ENCODE results near the gene AKR1E2. TPM values are rescaled to one million over a fixed set of nuclear protein-coding genes. Genes with fewer than 3 reads are reported as not detected.

Gene AKR1E2
- total and polyA plus RNA-seq, 4 donors, result 0.46 to 9.4 (median 2.6) TPM

DNA sequence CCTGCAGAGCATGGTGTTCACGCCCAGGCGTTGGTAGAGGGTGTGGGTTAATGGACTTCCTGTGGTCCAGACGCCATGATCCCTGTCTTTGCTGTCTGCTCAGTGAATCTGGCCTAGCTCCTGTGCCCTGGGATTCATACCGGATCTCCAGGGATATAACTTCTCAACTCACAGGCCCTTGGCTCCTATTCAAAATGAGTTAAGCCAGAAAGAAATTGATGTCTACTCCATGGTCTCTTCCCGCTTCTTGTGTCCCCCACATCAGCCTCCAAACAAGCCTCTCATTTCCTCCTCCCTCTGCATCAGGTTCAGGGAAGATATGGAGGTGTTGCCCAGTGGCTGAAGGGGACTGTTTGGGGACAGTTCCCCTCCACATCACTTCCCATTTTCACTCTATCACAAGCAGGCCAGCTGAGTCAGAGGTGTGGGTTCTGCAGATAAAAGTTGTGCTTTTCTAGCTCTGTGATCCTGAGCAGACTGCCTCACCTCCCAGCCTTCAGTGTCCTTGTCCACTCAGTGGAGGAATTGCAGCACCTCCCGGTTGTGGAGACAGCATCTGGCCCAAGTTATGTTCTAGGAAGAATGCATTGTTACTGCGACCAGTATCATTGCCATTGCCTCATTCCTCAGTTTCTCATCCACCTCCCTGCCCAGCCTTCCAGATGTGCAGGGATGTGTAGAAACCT, 22.5 kb downstream of the AKR1E2 start (continued):
- TF ChIP-seq REST (IDR thresholded peaks at IDR 0.05), result no peak

- Histone ChIP-seq H3K27me3 (ENCODE audit: control insufficient read depth in 4 of 4, insufficient read depth in 4 of 4, low read length in 3 of 4) (no peaks in the 10 kb centered on the region), H3K36me3 (ENCODE audit: control insufficient read depth in 4 of 4, insufficient read depth in 3 of 4, low read depth in 1 of 4, low read length in 3 of 4) (no peaks in the 10 kb centered on the region), H3K4me3 (ENCODE audit: low read depth in 1 of 3, low read length in 3 of 3) (no peak overlapping the region), H3K9ac (ENCODE audit: low read depth in 1 of 2, low read length in 2 of 2) (no peak overlapping the region), H3K4me1 (ENCODE audit: control insufficient read depth in 4 of 4, insufficient read depth in 4 of 4, low read length in 3 of 4) (peaks cover 3 to 40% (median 19%) of the 10 kb centered on the region in 4 donors), H3K27ac (ENCODE audit: low read depth in 1 of 2, low read length in 2 of 2) (peak overlapping the region in 1 of 2 donors; percentile 18), H3K9me3 (ENCODE audit: control insufficient read depth in 4 of 4, low read length in 3 of 4) (no peaks in the 10 kb centered on the region)
- DNase-seq (ENCODE audit: low spot score), result no peak
- TF ChIP-seq EGR1 (IDR thresholded peaks at IDR 0.05; ENCODE audit: low read depth in 2 of 2) (no peak), RXRA (IDR thresholded peaks at IDR 0.05) (no peak)
- 85% methylated on average over 5 of the region's 5 CpGs for WGBS
Measured at GRCh38 chr10:4849042-4849402, 23.0 kb downstream of the AKR1E2 start.

DNA sequence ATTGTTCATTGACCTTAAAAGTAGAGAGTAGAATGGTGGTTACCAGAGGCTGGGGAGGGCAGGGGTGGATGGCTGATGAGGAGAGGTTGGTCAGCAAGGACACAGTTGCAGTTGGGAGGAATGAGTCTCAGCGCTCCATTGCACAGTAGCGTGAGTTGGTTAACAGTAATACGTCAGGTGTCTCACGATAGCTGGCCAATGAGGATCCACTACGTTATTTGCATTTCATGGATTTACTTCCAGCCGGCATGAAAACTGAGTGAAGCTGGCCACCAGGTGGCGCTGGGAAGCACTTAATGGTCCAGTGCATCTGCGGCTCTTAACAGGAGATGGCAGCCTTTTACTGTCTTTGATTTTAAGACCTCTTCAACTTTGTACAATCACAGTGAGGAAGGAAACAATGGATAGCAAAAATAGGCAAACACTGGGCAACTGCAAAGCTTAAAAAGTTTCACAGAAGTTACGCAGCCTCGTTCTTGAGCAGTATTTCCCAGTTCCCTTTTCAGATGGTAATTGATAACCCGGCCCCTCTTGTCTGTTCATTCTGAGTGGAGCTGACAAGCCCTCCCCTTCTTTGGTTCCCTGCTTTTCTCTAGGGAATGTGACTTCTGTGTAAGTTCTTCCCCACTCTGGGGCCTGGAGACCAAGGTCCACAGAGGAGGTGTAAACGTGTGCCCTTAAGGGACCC, 23.7 kb downstream of the AKR1E2 start:
- H3K27ac ChIP-seq (ENCODE audit: low read depth in 1 of 2, low read length in 2 of 2), result peak overlapping the region; percentile 46 to 58
- H3K9me3 ChIP-seq (ENCODE audit: control insufficient read depth in 4 of 4, low read length in 3 of 4), result no peaks in the 10 kb centered on the region
- peaks cover 3 to 40% (median 19%) of the 10 kb centered on the region in 4 donors for H3K4me1 ChIP-seq (ENCODE audit: control insufficient read depth in 4 of 4, insufficient read depth in 4 of 4, low read length in 3 of 4)
- H3K9ac ChIP-seq (ENCODE audit: low read depth in 1 of 2, low read length in 2 of 2), result peak overlapping the region in 1 of 2 donors; percentile 36
- H3K36me3 ChIP-seq (ENCODE audit: control insufficient read depth in 4 of 4, insufficient read depth in 3 of 4, low read depth in 1 of 4, low read length in 3 of 4), result no peaks in the 10 kb centered on the region
- H3K27me3 ChIP-seq (ENCODE audit: control insufficient read depth in 4 of 4, insufficient read depth in 4 of 4, low read length in 3 of 4), result no peaks in the 10 kb centered on the region
- TF ChIP-seq, protein P1, sequence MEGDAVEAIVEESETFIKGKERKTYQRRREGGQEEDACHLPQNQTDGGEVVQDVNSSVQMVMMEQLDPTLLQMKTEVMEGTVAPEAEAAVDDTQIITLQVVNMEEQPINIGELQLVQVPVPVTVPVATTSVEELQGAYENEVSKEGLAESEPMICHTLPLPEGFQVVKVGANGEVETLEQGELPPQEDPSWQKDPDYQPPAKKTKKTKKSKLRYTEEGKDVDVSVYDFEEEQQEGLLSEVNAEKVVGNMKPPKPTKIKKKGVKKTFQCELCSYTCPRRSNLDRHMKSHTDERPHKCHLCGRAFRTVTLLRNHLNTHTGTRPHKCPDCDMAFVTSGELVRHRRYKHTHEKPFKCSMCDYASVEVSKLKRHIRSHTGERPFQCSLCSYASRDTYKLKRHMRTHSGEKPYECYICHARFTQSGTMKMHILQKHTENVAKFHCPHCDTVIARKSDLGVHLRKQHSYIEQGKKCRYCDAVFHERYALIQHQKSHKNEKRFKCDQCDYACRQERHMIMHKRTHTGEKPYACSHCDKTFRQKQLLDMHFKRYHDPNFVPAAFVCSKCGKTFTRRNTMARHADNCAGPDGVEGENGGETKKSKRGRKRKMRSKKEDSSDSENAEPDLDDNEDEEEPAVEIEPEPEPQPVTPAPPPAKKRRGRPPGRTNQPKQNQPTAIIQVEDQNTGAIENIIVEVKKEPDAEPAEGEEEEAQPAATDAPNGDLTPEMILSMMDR (IDR thresholded peaks at IDR 0.05; ENCODE audit: low read depth, low read length, missing input control), result peak; percentile 100
- TF ChIP-seq, protein P2, sequence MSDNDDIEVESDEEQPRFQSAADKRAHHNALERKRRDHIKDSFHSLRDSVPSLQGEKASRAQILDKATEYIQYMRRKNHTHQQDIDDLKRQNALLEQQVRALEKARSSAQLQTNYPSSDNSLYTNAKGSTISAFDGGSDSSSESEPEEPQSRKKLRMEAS (IDR thresholded peaks at IDR 0.05), result no peak
- TF ChIP-seq NR2F2 (IDR thresholded peaks at IDR 0.05), result peak; percentile 41
- TF ChIP-seq TAF1 (conservative IDR thresholded peaks at IDR 0.05), result no peak
- no peak for TF ChIP-seq GABPA (IDR thresholded peaks at IDR 0.05 in 1 of 2, conservative IDR thresholded peaks at IDR 0.05 in 1 of 2)
- no peak for TF ChIP-seq ZBTB33 (IDR thresholded peaks at IDR 0.05)
- TF ChIP-seq SP1 (IDR thresholded peaks at IDR 0.05), result peak; percentile 54
- no peak for TF ChIP-seq FOXA2 (IDR thresholded peaks at IDR 0.05)
- peak; percentile 68 for TF ChIP-seq YY1 (IDR thresholded peaks at IDR 0.05)
- TF ChIP-seq REST (IDR thresholded peaks at IDR 0.05), result no peak
- peak; percentile 28 to 74 for TF ChIP-seq HNF4A (conservative IDR thresholded peaks at IDR 0.05)
- TF ChIP-seq, protein P3, sequence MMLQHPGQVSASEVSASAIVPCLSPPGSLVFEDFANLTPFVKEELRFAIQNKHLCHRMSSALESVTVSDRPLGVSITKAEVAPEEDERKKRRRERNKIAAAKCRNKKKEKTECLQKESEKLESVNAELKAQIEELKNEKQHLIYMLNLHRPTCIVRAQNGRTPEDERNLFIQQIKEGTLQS (IDR thresholded peaks at IDR 0.05), result peak; percentile 63
- TF ChIP-seq RAD21 (IDR thresholded peaks at IDR 0.05), result peak; percentile 100
- TF ChIP-seq HNF4G (IDR thresholded peaks at IDR 0.05), result peak; percentile 45
- peak; percentile 51 to 68 for TF ChIP-seq RXRA (IDR thresholded peaks at IDR 0.05)
- TF ChIP-seq EGR1 (IDR thresholded peaks at IDR 0.05; ENCODE audit: low read depth in 2 of 2), result no peak
- TF ChIP-seq JUND (IDR thresholded peaks at IDR 0.05), result peak in 1 of 2 donors; percentile 82
- no peak for TF ChIP-seq FOXA1 (IDR thresholded peaks at IDR 0.05)
- peak; percentile 93 for DNase-seq (ENCODE audit: low spot score)
- WGBS, result 6% methylated on average over 12 of the region's 12 CpGs
- H3K4me3 ChIP-seq (ENCODE audit: low read depth in 1 of 3, low read length in 3 of 3), result no peak overlapping the region
